GM12892 (cell line): ENCODE results near the gene SLC31A2.

Source experiments
- POLR2A ChIP-seq: IDR thresholded peaks from 2 replicates; pipeline ENCODE4 v1.6.1; 2011; ENCODE audit warnings: low read depth, low read length, control low read depth
- POLR2AphosphoS5 ChIP-seq: IDR thresholded peaks from 2 replicates; pipeline ENCODE4 v1.6.1; 2011; ENCODE audit warnings: low read depth, low read length, control low read depth
- TAF1 ChIP-seq: IDR thresholded peaks from 2 replicates; pipeline ENCODE4 v1.6.1; 2011; ENCODE audit warnings: low read depth, mild to moderate bottlenecking, control low read depth, low read length, borderline replicate concordance

DNA sequence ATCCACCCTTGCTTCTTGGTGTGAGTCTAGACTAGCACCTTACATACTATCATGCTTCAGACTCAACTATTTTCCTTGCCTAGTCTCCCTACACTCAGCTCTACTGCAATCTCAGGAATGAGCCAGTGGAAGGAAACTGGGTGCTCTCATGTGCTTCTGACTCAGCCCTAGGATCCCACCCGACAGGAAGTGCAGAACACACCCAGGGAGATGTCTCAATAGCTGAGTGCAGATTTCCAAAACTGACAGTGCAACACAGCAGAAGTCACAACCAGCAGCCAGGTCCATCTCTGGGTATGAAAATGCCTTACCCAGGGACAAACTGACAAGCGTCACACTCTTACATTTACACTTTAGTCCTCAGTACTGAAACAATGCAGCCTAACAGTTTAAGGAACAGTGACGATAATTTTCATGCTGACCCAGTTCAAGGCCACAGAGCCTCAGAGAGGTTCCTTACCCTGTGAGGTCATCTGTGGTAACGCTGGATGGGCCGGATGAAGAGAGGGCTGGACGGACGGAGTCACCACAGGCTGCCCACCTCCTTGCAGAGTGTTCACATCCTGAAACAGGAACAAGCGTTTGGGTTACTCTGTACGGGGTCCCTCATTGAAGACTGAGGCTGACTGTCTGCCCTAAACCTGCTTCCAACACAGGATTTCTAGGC is 37.3 kb downstream of the SLC31A2 start:
- no peak for TF ChIP-seq POLR2A
- no peak for TF ChIP-seq TAF1
- TF ChIP-seq POLR2AphosphoS5: no peak
